GM19239 (cell line): ENCODE measurements around the gene SMIM5.
"Not testable (repeated sequence)": the region's sequence is repeated elsewhere in the genome, so short reads cannot be mapped to it uniquely, and the experiment has no call there.

Experiments used
- DNase-seq: peaks from one replicate; pipeline ENCODE4 v3.0.0; 2011; ENCODE audit warnings: low spot score; ENCODE audit not compliant: insufficient read length
- FAIRE-seq: peaks from 2 replicates; lab custom pipeline; 2011; peaks lifted over from hg19 to GRCh38; lab: Jason Lieb, UNC

Gene SMIM5

DNA sequence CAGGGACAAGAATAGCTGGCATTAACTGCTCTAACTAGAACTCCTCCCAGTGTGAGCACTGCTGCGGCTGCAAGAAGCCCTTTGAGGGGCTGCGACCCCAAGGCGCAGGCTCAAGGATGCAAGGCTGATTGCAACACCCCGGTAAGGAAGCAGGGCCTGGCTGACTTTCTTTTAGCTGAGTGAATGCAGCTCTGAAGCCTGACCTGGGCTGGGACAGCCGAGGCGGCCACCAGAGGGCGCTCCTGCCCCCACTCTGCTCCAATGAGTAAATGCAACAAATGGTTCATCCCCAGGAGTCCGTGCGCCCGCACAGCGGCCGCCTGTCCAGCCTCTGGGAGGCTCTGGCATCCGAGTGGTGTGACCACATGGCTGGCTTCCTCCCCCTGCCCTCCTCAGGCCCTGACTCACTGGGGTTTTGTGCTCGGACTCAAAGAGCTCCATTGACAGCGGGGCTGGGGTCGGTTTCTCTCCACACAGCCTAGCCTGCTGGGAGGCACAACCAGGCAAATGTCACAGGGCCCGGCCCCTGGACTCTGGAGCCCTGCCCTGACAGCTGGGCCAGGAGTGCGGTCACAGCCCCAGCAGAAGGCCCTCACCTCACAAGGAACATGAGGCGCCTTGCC is at the start of gene SMIM5:
Gene SMIM5 (plus strand): TSS at position 572 of the 623 bp plus-strand sequence. CDS start 6,768 bp downstream, outside the sequence.
- DNase-seq (peak; percentile 99), FAIRE-seq (peak; percentile 45)

DNA sequence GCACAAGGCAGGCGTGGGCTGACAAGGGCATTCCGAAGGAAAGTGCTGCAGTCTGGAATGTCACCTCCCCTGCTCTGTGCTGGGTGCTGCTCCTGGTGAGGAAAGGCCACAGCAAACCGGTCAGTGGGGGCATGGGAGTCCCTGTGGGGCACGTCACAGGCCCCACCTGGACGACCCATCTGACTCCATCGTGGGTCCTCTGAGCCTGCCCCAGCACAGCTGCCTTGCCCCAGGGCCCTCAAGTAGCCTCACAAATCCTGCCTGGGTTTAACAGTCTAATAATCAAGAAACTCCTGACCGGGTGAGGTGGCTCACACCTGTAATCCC is 48.4 kb upstream of the SMIM5 start:
- DNase-seq (no peak), FAIRE-seq (no peak)

DNA sequence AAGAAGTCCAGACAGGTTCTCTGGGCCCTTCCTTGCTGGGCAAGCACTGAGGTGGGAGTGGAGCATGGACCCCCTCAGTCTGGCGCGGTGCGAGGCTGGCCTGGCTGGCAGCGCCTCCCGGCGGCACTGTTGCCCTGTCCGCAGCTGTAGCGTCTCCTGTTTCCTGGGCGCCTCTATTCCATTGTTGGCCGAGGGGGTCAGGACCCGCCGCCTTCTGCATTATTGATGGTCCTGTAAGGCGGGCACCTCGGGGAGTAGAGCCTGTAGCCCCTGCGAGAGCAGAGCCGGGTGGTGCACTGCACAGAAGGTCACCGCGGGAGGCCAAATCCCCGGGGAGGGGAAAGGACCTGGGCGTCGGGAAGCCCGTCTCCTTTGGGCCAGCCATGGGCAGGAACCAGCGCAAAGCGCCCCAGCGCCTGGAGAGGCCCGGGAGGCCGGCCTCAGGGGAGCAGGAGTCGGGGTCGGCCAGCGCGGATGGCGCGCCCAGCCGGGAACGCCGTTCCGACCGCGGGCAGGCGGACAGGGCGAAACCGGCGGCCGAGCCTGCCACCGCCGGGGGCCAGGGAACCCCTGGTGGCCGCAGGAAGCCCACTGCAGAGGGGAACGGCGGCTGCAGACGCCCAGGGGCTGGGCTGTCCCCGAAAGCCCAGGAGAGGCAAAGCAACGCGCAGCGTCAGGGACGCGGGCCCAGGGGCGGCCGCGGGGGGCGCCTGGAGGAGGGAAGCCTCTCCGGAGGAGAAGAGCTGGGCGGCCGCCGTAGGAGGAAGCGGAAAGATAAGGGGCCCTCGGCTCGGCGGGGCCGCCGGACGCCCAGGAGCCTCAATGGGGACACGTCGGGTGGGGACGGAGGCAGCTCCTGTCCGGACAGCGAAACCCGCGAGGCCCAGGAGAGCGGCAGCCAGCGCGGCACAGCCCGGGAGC is 45.3 kb upstream of the SMIM5 start, which contains the start of gene MYO15B:
Gene MYO15B (plus strand): TSS at position 126 of the 921 bp plus-strand sequence. CDS start 258 bp downstream, at position 384.
- no peak for DNase-seq

DNA sequence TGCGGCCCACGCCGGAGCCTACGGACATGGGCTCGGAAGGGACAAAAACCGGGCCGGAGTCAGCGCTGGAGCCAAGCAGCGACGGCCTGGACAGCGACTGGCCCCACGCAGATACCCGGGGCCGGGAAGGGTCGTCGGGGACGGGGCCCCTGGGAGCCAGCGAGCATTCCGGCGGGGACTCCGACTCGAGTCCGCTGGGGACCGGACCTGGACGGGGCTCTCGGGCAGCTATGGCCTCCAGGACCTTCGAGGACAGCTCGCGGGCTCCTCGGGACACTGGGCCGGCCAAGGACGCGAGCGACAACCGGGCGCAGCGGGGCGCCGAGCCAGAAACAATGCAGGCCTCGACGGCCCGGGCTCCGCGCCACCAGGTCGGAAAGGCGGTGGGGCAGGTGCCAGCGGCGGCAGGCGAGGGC is 44.6 kb upstream of the SMIM5 start:
- DNase-seq, result no peak
- no peak for FAIRE-seq

More for the DNA sequence above, 45.3 kb upstream of the SMIM5 start, which contains the start of gene MYO15B:
- FAIRE-seq, result no peak

GRCh38 chr17:75589012-75589918 is 44.0 kb upstream of the SMIM5 start:
- DNase-seq, result peak; percentile 99
- peak; percentile 88 for FAIRE-seq

DNA sequence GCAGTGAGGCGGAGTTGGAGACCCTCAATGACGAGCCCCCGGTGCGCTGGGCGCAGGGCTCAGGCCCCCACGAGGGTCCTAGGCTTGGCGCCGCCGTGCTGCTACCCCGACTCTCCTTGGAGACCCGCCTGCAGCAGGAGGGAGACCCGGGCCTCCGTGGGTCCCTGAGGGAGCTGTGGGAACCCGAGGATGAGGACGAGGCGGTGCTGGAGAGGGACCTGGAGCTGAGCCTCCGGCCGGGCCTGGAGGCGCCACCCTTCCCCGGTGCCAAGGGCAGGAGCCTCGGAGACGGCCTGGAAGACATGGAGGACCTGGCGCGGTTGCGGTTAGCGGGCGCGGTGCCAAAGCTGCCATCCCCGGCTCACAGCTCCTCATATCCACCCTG is 43.3 kb upstream of the SMIM5 start:
- no peak for FAIRE-seq
- no peak for DNase-seq

GRCh38 chr17:75590314-75590761 is 42.9 kb upstream of the SMIM5 start:
- FAIRE-seq (no peak), DNase-seq (no peak)

- DNase-seq (no peak), FAIRE-seq (no peak)
These were observed 42.1 kb upstream of the SMIM5 start for GRCh38 chr17:75590849-75591721.

GRCh38 chr17:75591722-75592302 is 41.4 kb upstream of the SMIM5 start:
- FAIRE-seq (no peak), DNase-seq (no peak)

GRCh38 chr17:75592348-75593020 is 40.8 kb upstream of the SMIM5 start:
- FAIRE-seq, result no peak
- DNase-seq, result no peak

- DNase-seq, FAIRE-seq: not testable (repeated sequence)
These were observed 39.8 kb upstream of the SMIM5 start for GRCh38 chr17:75593430-75593829.

- FAIRE-seq (no peak), DNase-seq (no peak)
These were observed 38.5 kb upstream of the SMIM5 start for GRCh38 chr17:75594499-75595283.

DNA sequence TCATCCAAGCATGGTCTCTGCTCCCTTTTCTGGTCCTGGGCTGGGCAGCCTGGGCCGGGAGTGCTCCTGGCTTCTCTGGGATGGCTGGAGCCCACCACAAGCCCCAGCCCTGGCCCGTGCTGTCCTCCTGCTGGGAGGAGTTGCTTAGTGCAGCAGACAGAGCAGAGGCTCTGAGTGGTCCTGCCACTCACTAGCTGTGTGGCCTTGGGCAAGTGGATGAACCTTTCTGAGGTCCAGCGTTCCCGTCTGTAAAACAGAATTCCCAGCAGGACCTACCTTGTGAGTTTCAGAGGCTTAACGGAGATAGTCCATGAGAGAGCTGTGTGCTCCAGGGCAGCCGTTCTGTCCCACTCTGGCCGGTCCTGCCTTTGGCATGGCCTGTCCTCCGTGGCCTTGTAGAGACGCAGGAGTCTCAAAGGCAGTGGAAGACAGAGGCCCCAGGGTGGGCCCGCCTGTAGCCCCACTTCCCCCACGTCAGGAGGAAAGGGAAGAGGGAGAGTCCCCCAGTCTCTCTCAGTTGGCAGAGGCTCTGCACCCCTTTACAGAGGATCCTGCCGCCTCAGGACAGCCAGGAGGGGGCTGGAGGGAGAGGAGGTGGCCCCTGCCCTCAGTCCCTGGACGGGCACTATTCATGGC is 37.8 kb upstream of the SMIM5 start:
- no peak for DNase-seq
- FAIRE-seq, result no peak

GRCh38 chr17:75595920-75596313 is 37.3 kb upstream of the SMIM5 start:
- DNase-seq, result no peak
- FAIRE-seq, result no peak

DNA sequence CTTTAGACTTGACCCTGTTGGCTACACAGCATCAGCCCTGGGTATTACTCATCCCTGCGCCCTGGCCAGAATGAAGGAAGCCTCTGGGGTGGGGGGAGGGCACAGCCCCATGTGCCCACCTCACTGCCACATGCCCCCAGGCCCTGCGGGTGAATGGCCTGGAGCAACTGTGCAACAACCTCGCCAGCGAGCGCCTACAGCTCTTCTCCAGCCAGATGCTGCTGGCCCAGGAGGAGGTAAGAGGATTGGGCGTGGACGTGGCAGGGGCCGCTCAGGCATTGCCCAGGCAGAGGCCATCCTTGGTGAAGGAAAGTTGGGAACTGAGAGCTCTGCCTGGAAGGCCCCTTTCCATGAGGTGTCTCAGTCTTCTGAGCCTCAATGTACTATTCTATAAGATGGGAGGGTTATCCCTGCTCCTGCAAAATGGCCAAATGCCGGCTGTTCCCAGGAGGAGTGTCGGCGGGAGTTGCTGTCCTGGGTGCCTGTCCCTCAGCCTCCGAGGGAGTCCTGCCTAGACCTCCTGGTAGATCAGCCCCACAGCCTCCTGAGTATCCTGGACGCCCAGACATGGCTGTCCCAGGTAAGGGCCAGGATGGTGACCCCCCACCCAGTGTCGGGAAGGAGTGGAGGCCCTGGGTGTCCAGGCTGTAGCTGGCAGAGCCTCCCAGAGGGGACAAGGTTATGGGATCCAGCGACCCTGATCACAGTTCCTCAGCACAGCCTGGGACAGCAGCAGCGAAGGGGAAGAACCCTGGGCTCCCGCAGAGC is 36.7 kb upstream of the SMIM5 start:
- no peak for DNase-seq
- no peak for FAIRE-seq
